ENCODE results near the gene CTH.

- TF ChIP-seq CTCF (IDR thresholded peaks at IDR 0.05; ENCODE audit: low read depth, low read length, poor library complexity, severe bottlenecking) (no peak), EZH2phosphoT487 (IDR thresholded peaks at IDR 0.05; ENCODE audit: borderline replicate concordance, low read length) (no peak)
Observed at GRCh38 chr1:70431317-70431716, 20.2 kb downstream of the CTH start.

Data from DOHH2 (cell line).